Activated CD8-positive, alpha-beta T cell treated with anti-CD3 and anti-CD28 coated beads for 36 hours (primary cell): ENCODE results near the gene GPX4. TPM values are rescaled to one million over a fixed set of nuclear protein-coding genes. Genes with fewer than 3 reads are reported as not detected.
A peak's percentile ranks its signal among the peaks of the same experiment; 100 is the strongest.

Experiments used
- ATAC-seq: fragments of 200-7000 bp; cut with Tn5 transposase; one replicate; pipeline ENCODE4 v1.10.0; 2021; ENCODE audit warnings: mild to moderate bottlenecking, moderate library complexity
- CTCF ChIA-PET: fragments of 350-600 bp; sonication (Branson Sonifier 250); formaldehyde crosslinking; loops from one replicate; lab custom pipeline; 2021; ENCODE audit warnings: antibody characterized with exemption; lab: Charles Lee
- POLR2A ChIA-PET: fragments of 350-600 bp; sonication (Branson Sonifier 250); formaldehyde crosslinking; loops from one replicate; lab custom pipeline; 2021; ENCODE audit warnings: antibody characterized with exemption; lab: Charles Lee
- DNase-seq: peaks from one replicate; pipeline ENCODE4 v3.0.0-alpha.2; 2020
- H3K27ac Mint-ChIP-seq: one replicate; pipeline ENCODE4 v1.8.0; 2021; ENCODE audit warnings: mild to moderate bottlenecking, mixed read lengths
- H3K27me3 Mint-ChIP-seq: one replicate; pipeline ENCODE4 v1.8.0; 2021; ENCODE audit warnings: mixed read lengths
- H3K36me3 Mint-ChIP-seq: one replicate; pipeline ENCODE4 v1.8.0; 2021; ENCODE audit warnings: low read depth, mixed read lengths
- H3K4me1 Mint-ChIP-seq: one replicate; pipeline ENCODE4 v1.8.0; 2021; ENCODE audit warnings: low read depth, mixed read lengths
- H3K4me3 Mint-ChIP-seq: one replicate; pipeline ENCODE4 v1.8.0; 2021; ENCODE audit warnings: mild to moderate bottlenecking, moderate library complexity, mixed read lengths
- H3K9me3 Mint-ChIP-seq: one replicate; pipeline ENCODE4 v1.8.0; 2021; ENCODE audit warnings: mixed read lengths
- CTCF ChIP-seq: fragments of 200-600 bp; IDR thresholded peaks from one replicate; pipeline ENCODE4 v1.8.0; 2022; ENCODE audit warnings: antibody characterized with exemption, mild to moderate bottlenecking
- intact Hi-C: fragments of 100-400 bp; cut with micrococcal nuclease; formaldehyde crosslinking; loops from one replicate; pipeline ENCODE4 v1.10.0; 2022
- total RNA-seq, 2 experiments: library from RNA; stranded (reverse); gene quantifications; one replicate each; pipeline ENCODE4 v1.2.3, GENCODE V29; 2021

Gene GPX4
- total RNA-seq, 2 experiments from 2014 or later, result 224 to 232 TPM

GRCh38 chr19:1149259-1150045, 45.7 kb downstream of the GPX4 start:
- Mint-ChIP-seq H3K4me1 (no peaks in the 10 kb centered on the region), H3K9me3 (no peaks in the 10 kb centered on the region), H3K4me3 (no peak overlapping the region), H3K27ac (no peak overlapping the region), H3K27me3 (no peaks in the 10 kb centered on the region), H3K36me3 (peaks cover 3% of the 10 kb centered on the region)
- intact Hi-C loops, result no loop called here
- DNase-seq (no peak), ATAC-seq (no peak)
- POLR2A ChIA-PET, result no interaction called here
- TF ChIP-seq CTCF, result no peak
- CTCF ChIA-PET, result no interaction called here

- Mint-ChIP-seq H3K9me3 (no peaks in the 10 kb centered on the region), H3K4me3 (no peak overlapping the region), H3K36me3 (no peaks in the 10 kb centered on the region), H3K27me3 (no peaks in the 10 kb centered on the region), H3K27ac (no peak overlapping the region), H3K4me1 (no peaks in the 10 kb centered on the region)
- ChIA-PET POLR2A (no interaction called here), CTCF (no interaction called here)
- intact Hi-C loops, result no loop called here
- ATAC-seq, result no peak
- no peak for DNase-seq
- no peak for TF ChIP-seq CTCF
Observed at GRCh38 chr19:1150333-1151036, 46.7 kb downstream of the GPX4 start.

GRCh38 chr19:1151037-1151724, 47.4 kb downstream of the GPX4 start:
- no peak overlapping the region for H3K27ac Mint-ChIP-seq
- ATAC-seq (peak; percentile 49), DNase-seq (no peak)
- no peak for TF ChIP-seq CTCF
- no peak overlapping the region for H3K4me3 Mint-ChIP-seq
- ChIA-PET POLR2A (no interaction called here), CTCF (no interaction called here)
- H3K27me3 Mint-ChIP-seq, result no peaks in the 10 kb centered on the region
- H3K36me3 Mint-ChIP-seq, result no peaks in the 10 kb centered on the region
- no peaks in the 10 kb centered on the region for H3K9me3 Mint-ChIP-seq
- intact Hi-C loops, result no loop called here
- no peaks in the 10 kb centered on the region for H3K4me1 Mint-ChIP-seq

- Mint-ChIP-seq H3K27ac (no peak overlapping the region), H3K9me3 (no peaks in the 10 kb centered on the region), H3K36me3 (no peaks in the 10 kb centered on the region), H3K27me3 (no peaks in the 10 kb centered on the region), H3K4me1 (no peaks in the 10 kb centered on the region), H3K4me3 (no peak overlapping the region)
- DNase-seq (no peak), ATAC-seq (no peak)
- TF ChIP-seq CTCF, result no peak
- ChIA-PET POLR2A (no interaction called here), CTCF (interaction anchor here (0.9 kb wide), 1 partner anchor 39 kb away, joined by 3 read pairs; no protein-coding TSS in a partner anchor)
- intact Hi-C loops, result no loop called here
Observed at GRCh38 chr19:1151917-1152587, 48.3 kb downstream of the GPX4 start.
